GM12891 (cell line): ENCODE measurements around the gene DSPP.

ENCODE experiments used
- DNase-seq: peaks from one replicate; pipeline ENCODE4 v3.0.0; 2011; ENCODE audit warnings: low spot score; ENCODE audit not compliant: insufficient read length
- FAIRE-seq: peaks from 2 replicates; lab custom pipeline; 2011; peaks lifted over from hg19 to GRCh38; lab: Jason Lieb, UNC
- PAX5 ChIP-seq: IDR thresholded peaks from 2 replicates; pipeline ENCODE4 v1.6.1; 2011; ENCODE audit warnings: low read length, moderate library complexity, mild to moderate bottlenecking; ENCODE audit not compliant: insufficient read depth, severe bottlenecking
- POLR2A ChIP-seq: IDR thresholded peaks from 2 replicates; pipeline ENCODE4 v1.6.1; 2011; ENCODE audit warnings: low read depth, low read length, control low read depth
- POLR2AphosphoS5 ChIP-seq: IDR thresholded peaks from 2 replicates; pipeline ENCODE4 v1.6.1; 2011; ENCODE audit warnings: low read depth, low read length, control low read depth
- POU2F2 ChIP-seq: IDR thresholded peaks from 2 replicates; pipeline ENCODE4 v1.6.1; 2011; ENCODE audit warnings: low read depth, mild to moderate bottlenecking, control low read depth, low read length, moderate library complexity
- SPI1 ChIP-seq: IDR thresholded peaks from 2 replicates; pipeline ENCODE4 v1.6.1; 2011; ENCODE audit warnings: low read depth, low read length, control low read depth
- TAF1 ChIP-seq: IDR thresholded peaks from 2 replicates; pipeline ENCODE4 v1.6.1; 2011; ENCODE audit warnings: low read depth, low read length, control low read depth

DSPP gene

GRCh38 chr4:87616268-87616667 is 7.9 kb downstream of the DSPP start:
- TF ChIP-seq TAF1 (no peak), SPI1 (no peak), POLR2AphosphoS5 (no peak), POU2F2 (no peak), POLR2A (no peak), PAX5 (no peak)
- FAIRE-seq (no peak), DNase-seq (no peak)

- no peak for FAIRE-seq
- no peak for DNase-seq
- TF ChIP-seq SPI1, result no peak
These were observed 11.8 kb downstream of the DSPP start for GRCh38 chr4:87620086-87620485.

- DNase-seq (no peak), FAIRE-seq (no peak)
- TF ChIP-seq POLR2A, result no peak
- TF ChIP-seq SPI1, result no peak
- TF ChIP-seq TAF1, result no peak
- TF ChIP-seq PAX5, result no peak
- TF ChIP-seq POLR2AphosphoS5, result no peak
- TF ChIP-seq POU2F2, result no peak
These were observed 12.2 kb downstream of the DSPP start for GRCh38 chr4:87620491-87620890.

GRCh38 chr4:87622303-87622702 is 14.0 kb downstream of the DSPP start:
- FAIRE-seq, result no peak
- no peak for TF ChIP-seq PAX5
- TF ChIP-seq POU2F2, result no peak
- TF ChIP-seq TAF1, result no peak
- DNase-seq, result no peak

- DNase-seq (no peak), FAIRE-seq (no peak)
- TF ChIP-seq POLR2AphosphoS5 (no peak), SPI1 (peak; percentile 80), POU2F2 (no peak), PAX5 (no peak), TAF1 (no peak), POLR2A (no peak)
These were observed 16.4 kb downstream of the DSPP start for GRCh38 chr4:87624698-87625097.

- FAIRE-seq (no peak), DNase-seq (no peak)
- TF ChIP-seq POLR2AphosphoS5, result no peak
- TF ChIP-seq POLR2A, result no peak
- no peak for TF ChIP-seq PAX5
- no peak for TF ChIP-seq POU2F2
- TF ChIP-seq TAF1, result no peak
- TF ChIP-seq SPI1, result no peak
These were observed 23.3 kb downstream of the DSPP start for GRCh38 chr4:87631668-87632067.

- FAIRE-seq (no peak), DNase-seq (no peak)
- no peak for TF ChIP-seq POLR2A
- no peak for TF ChIP-seq PAX5
- TF ChIP-seq POU2F2, result no peak
- no peak for TF ChIP-seq SPI1
- no peak for TF ChIP-seq POLR2AphosphoS5
- no peak for TF ChIP-seq TAF1
These were observed 24.1 kb downstream of the DSPP start for GRCh38 chr4:87632469-87632868.

GRCh38 chr4:87633243-87633642 is 24.9 kb downstream of the DSPP start:
- no peak for DNase-seq
- FAIRE-seq, result no peak

GRCh38 chr4:87644286-87644685 is 36.0 kb downstream of the DSPP start:
- DNase-seq, result no peak
- no peak for FAIRE-seq
- TF ChIP-seq POLR2A (no peak), POU2F2 (no peak), SPI1 (no peak), PAX5 (no peak), TAF1 (no peak), POLR2AphosphoS5 (no peak)

More at GRCh38 chr4:87633243-87633642, 24.9 kb downstream of the DSPP start:
- TF ChIP-seq POLR2AphosphoS5 (no peak), SPI1 (no peak)

- no peak for DNase-seq
These were observed 41.7 kb downstream of the DSPP start, which contains the start of gene DMP1 for GRCh38 chr4:87649980-87650379. Gene DMP1 (plus strand): TSS chr4:87650280. CDS start chr4:87656493, 6,213 bp downstream.

More at GRCh38 chr4:87649980-87650379, 41.7 kb downstream of the DSPP start, which contains the start of gene DMP1:
- no peak for FAIRE-seq
- TF ChIP-seq POLR2AphosphoS5, result no peak
- no peak for TF ChIP-seq TAF1
- no peak for TF ChIP-seq POU2F2
- no peak for TF ChIP-seq PAX5
- TF ChIP-seq SPI1, result no peak
- TF ChIP-seq POLR2A, result no peak
